Measurements from ENCODE around the gene NCOA3.

Gene NCOA3

GRCh38 chr20:47669927-47670890 lies 168.5 kb downstream of the NCOA3 start:
- Histone ChIP-seq H3K36me3 (ENCODE audit: insufficient read depth, low read length) (0 out of 2 replicates have a peak, but pooled peaks cover 4% of the 10 kb centered on the region), H3K27ac (ENCODE audit: low read depth, low read length, poor library complexity, severe bottlenecking) (no peak overlapping the region), H3K4me3 (ENCODE audit: low read depth, low read length, poor library complexity, severe bottlenecking) (no peak overlapping the region), H3K9me2 (ENCODE audit: low read depth, low read length) (no peaks in the 10 kb centered on the region), H3K9ac (ENCODE audit: low read length) (no peak overlapping the region), H3K4me1 (ENCODE audit: insufficient read depth, low read length, severe bottlenecking) (peaks cover 26% of the 10 kb centered on the region), H3K9me3 (ENCODE audit: low read length) (no peaks in the 10 kb centered on the region), H3K4me2 (ENCODE audit: low read length) (no peak overlapping the region), H3K27me3 (ENCODE audit: insufficient read depth, low read length) (no peaks in the 10 kb centered on the region), H3K79me2 (ENCODE audit: insufficient read depth, low read length) (no peaks in the 10 kb centered on the region), H4K20me1 (ENCODE audit: insufficient read depth, low read length) (no peaks in the 10 kb centered on the region), H3F3A (ENCODE audit: insufficient read depth, low read length) (no peaks in the 10 kb centered on the region), H2AFZ (ENCODE audit: low read length) (no peak overlapping the region)
- no peak for TF ChIP-seq CTCF (IDR thresholded peaks at IDR 0.05; ENCODE audit: low read length)

GRCh38 chr20:47670913-47671312 lies 169.2 kb downstream of the NCOA3 start:
- H3K79me2 ChIP-seq (ENCODE audit: insufficient read depth, low read length) = no peaks in the 10 kb centered on the region
- H3K4me3 ChIP-seq (ENCODE audit: low read depth, low read length, poor library complexity, severe bottlenecking) = no peak overlapping the region
- H3K9me2 ChIP-seq (ENCODE audit: low read depth, low read length) = no peaks in the 10 kb centered on the region
- H3K27me3 ChIP-seq (ENCODE audit: insufficient read depth, low read length) = no peaks in the 10 kb centered on the region
- no peaks in the 10 kb centered on the region for H4K20me1 ChIP-seq (ENCODE audit: insufficient read depth, low read length)
- H2AFZ ChIP-seq (ENCODE audit: low read length) = no peak overlapping the region
- no peak overlapping the region for H3K9ac ChIP-seq (ENCODE audit: low read length)
- H3K4me1 ChIP-seq (ENCODE audit: insufficient read depth, low read length, severe bottlenecking) = peaks cover 20% of the 10 kb centered on the region
- H3K9me3 ChIP-seq (ENCODE audit: low read length) = no peaks in the 10 kb centered on the region
- H3F3A ChIP-seq (ENCODE audit: insufficient read depth, low read length) = no peaks in the 10 kb centered on the region
- no peaks in the 10 kb centered on the region for H3K36me3 ChIP-seq (ENCODE audit: insufficient read depth, low read length)
- no peak overlapping the region for H3K4me2 ChIP-seq (ENCODE audit: low read length)
- no peak overlapping the region for H3K27ac ChIP-seq (ENCODE audit: low read depth, low read length, poor library complexity, severe bottlenecking)
- no peak for TF ChIP-seq EZH2 (IDR thresholded peaks at IDR 0.05; ENCODE audit: borderline replicate concordance, low read length)
- TF ChIP-seq CTCF (IDR thresholded peaks at IDR 0.05; ENCODE audit: low read length) = no peak

- no peaks in the 10 kb centered on the region for H3K79me2 ChIP-seq (ENCODE audit: insufficient read depth, low read length)
- H3K9ac ChIP-seq (ENCODE audit: low read length) = no peak overlapping the region
- H3K4me3 ChIP-seq (ENCODE audit: low read depth, low read length, poor library complexity, severe bottlenecking) = no peak overlapping the region
- H3K9me3 ChIP-seq (ENCODE audit: low read length) = no peaks in the 10 kb centered on the region
- H3F3A ChIP-seq (ENCODE audit: insufficient read depth, low read length) = no peaks in the 10 kb centered on the region
- peaks cover 11% of the 10 kb centered on the region for H3K4me1 ChIP-seq (ENCODE audit: insufficient read depth, low read length, severe bottlenecking)
- no peak overlapping the region for H3K27ac ChIP-seq (ENCODE audit: low read depth, low read length, poor library complexity, severe bottlenecking)
- H3K36me3 ChIP-seq (ENCODE audit: insufficient read depth, low read length) = no peaks in the 10 kb centered on the region
- H2AFZ ChIP-seq (ENCODE audit: low read length) = no peak overlapping the region
- H3K9me2 ChIP-seq (ENCODE audit: low read depth, low read length) = no peaks in the 10 kb centered on the region
- H3K27me3 ChIP-seq (ENCODE audit: insufficient read depth, low read length) = no peaks in the 10 kb centered on the region
- no peak for TF ChIP-seq EZH2 (IDR thresholded peaks at IDR 0.05; ENCODE audit: borderline replicate concordance, low read length)
- no peak for TF ChIP-seq CTCF (IDR thresholded peaks at IDR 0.05; ENCODE audit: low read length)
- no peak overlapping the region for H3K4me2 ChIP-seq (ENCODE audit: low read length)
- H4K20me1 ChIP-seq (ENCODE audit: insufficient read depth, low read length) = no peaks in the 10 kb centered on the region
Observed at GRCh38 chr20:47672166-47672565, 170.5 kb downstream of the NCOA3 start.

Measured in OCI-LY1 (cell line).